ENCODE results near the gene ZDHHC13. TPM values are rescaled to one million over a fixed set of nuclear protein-coding genes. Genes with fewer than 3 reads are reported as not detected.

The ZDHHC13 gene
- total and polyA plus RNA-seq, 9 of the 15 experiments (the other 6 are each of a cell fraction or from before 2014, with no cell fraction given), result 4.7 to 18.6 (median 10.0) TPM

- TF ChIP-seq MGA (IDR thresholded peaks at IDR 0.05), result no peak
- TF ChIP-seq ZNF263 (CRISPR knock-in tag; IDR thresholded peaks at IDR 0.05; ENCODE audit: borderline replicate concordance), result no peak
- TF ChIP-seq RFX5 (IDR thresholded peaks at IDR 0.05; ENCODE audit: low read depth, low read length), result no peak
- TF ChIP-seq ZNF511 (CRISPR knock-in tag; IDR thresholded peaks at IDR 0.05), result no peak
- no peak for TF ChIP-seq SMARCC2 (IDR thresholded peaks at IDR 0.05; ENCODE audit: low read depth)
Measured at GRCh38 chr11:19091366-19091765, 25.6 kb upstream of the ZDHHC13 start (continued).

Measured in K562 (cell line).